PC-3 (cell line): Measurements from ENCODE around the gene CD81. TPM values are rescaled to one million over a fixed set of nuclear protein-coding genes. Genes with fewer than 3 reads are reported as not detected.

Experiments used
- ATAC-seq: fragments of 200-7000 bp; cut with Tn5 transposase; 2 replicates; pipeline ENCODE4 v1.9.1; 2020; ENCODE audit warnings: mild to moderate bottlenecking, moderate library complexity
- BruUV-seq: library from RNA; stranded (reverse); fragments of 400-500 nt; replicated peaks from 2 replicates; lab custom pipeline; 2021; lab: Mats Ljungman, UMichigan
- CTCF ChIA-PET: fragments of 300-600 bp; sonication (Branson Sonifier 250); formaldehyde crosslinking; loops from one replicate; lab custom pipeline; 2022; ENCODE audit warnings: antibody characterized with exemption; lab: Charles Lee
- POLR2A ChIA-PET: fragments of 300-600 bp; sonication (Branson Sonifier 250); formaldehyde crosslinking; loops from one replicate; lab custom pipeline; 2022; ENCODE audit warnings: antibody characterized with exemption; ENCODE audit not compliant: unreplicated experiment; lab: Charles Lee
- DNase-seq: peaks from one replicate; pipeline ENCODE4 v3.0.0-alpha.2; 2015
- H2AFZ ChIP-seq: fragments of 300-600 bp; sonication (generic); 2 replicates; pipeline ENCODE4 v1.6.0; 2016; ENCODE audit warnings: antibody characterized with exemption, low read length
- H3F3A ChIP-seq: fragments of 300-600 bp; sonication (generic); one replicate; pipeline ENCODE4 v1.6.0; 2017; ENCODE audit warnings: antibody characterized with exemption, low read length, control low read depth, mild to moderate bottlenecking; ENCODE audit not compliant: unreplicated experiment
- H3K27ac ChIP-seq: fragments of 300-600 bp; sonication (generic); 2 replicates; pipeline ENCODE4 v1.5.1; 2016; ENCODE audit warnings: mild to moderate bottlenecking, low read length
- H3K27me3 ChIP-seq: fragments of 300-600 bp; sonication (generic); 2 replicates; pipeline ENCODE4 v1.6.1; 2016; ENCODE audit warnings: low read length, mixed read lengths
- H3K36me3 ChIP-seq: fragments of 300-600 bp; sonication (generic); 2 replicates; pipeline ENCODE4 v1.6.1; 2016; ENCODE audit warnings: low read depth, mixed run types, low read length, mixed read lengths
- H3K4me1 ChIP-seq: fragments of 300-600 bp; sonication (generic); 2 replicates; pipeline ENCODE4 v1.5.1; 2016; ENCODE audit warnings: low read length; ENCODE audit not compliant: insufficient read depth
- H3K4me2 ChIP-seq: fragments of 300-600 bp; sonication (generic); 2 replicates; pipeline ENCODE4 v1.6.0; 2016; ENCODE audit warnings: low read length
- H3K4me3 ChIP-seq: fragments of 300-600 bp; sonication (generic); 2 replicates; pipeline ENCODE4 v1.5.1; 2016; ENCODE audit warnings: mild to moderate bottlenecking, low read length, mixed read lengths
- H3K79me2 ChIP-seq: fragments of 300-600 bp; sonication (generic); 2 replicates; pipeline ENCODE4 v1.6.1; 2017; ENCODE audit warnings: low read length, mixed read lengths
- H3K9ac ChIP-seq: fragments of 300-600 bp; sonication (generic); 2 replicates; pipeline ENCODE4 v1.6.0; 2016; ENCODE audit warnings: mild to moderate bottlenecking, low read length
- H3K9me2 ChIP-seq: fragments of 300-600 bp; sonication (generic); replicated peaks from 2 replicates; pipeline ENCODE4 v1.6.1; 2016; ENCODE audit warnings: mixed run types, low read length, mixed read lengths
- H3K9me3 ChIP-seq: fragments of 300-600 bp; sonication (generic); 2 replicates; pipeline ENCODE4 v1.6.1; 2016; ENCODE audit warnings: low read length, mixed read lengths
- H4K20me1 ChIP-seq: fragments of 300-600 bp; sonication (generic); 2 replicates; pipeline ENCODE4 v1.6.1; 2016; ENCODE audit warnings: low read length, mixed read lengths
- CTCF ChIP-seq: fragments of 300-600 bp; sonication (generic); conservative IDR thresholded peaks from 2 replicates; pipeline ENCODE4 v1.5.1; 2017; ENCODE audit warnings: antibody characterized with exemption, low read depth, mild to moderate bottlenecking, low read length
- EZH2 ChIP-seq: fragments of 300-600 bp; sonication (generic); IDR thresholded peaks from one replicate; pipeline ENCODE4 v1.6.1; 2017; ENCODE audit warnings: antibody characterized with exemption, mild to moderate bottlenecking, low read length; ENCODE audit not compliant: unreplicated experiment
- EZH2phosphoT487 ChIP-seq: fragments of 300-600 bp; sonication (generic); IDR thresholded peaks from 2 replicates; pipeline ENCODE4 v1.6.1; 2018; ENCODE audit warnings: mild to moderate bottlenecking, antibody characterized with exemption, low read length, borderline replicate concordance
- intact Hi-C: fragments of 100-400 bp; cut with micrococcal nuclease; formaldehyde crosslinking; loops from 2 replicates; pipeline ENCODE4 v1.9.0; 2023
- total RNA-seq: library from RNA; depleted of rRNA; stranded (reverse); fragments of >200 nt; gene quantifications from 2 replicates; pipeline ENCODE4 v1.2.3, GENCODE V29; 2014

Gene CD81
- total RNA-seq, 1 experiment from 2014 or later = 134 TPM

- H4K20me1 ChIP-seq = peaks cover 13% of the 10 kb centered on the region; the same call in 1 of the 2 replicates
- no peaks in the 10 kb centered on the region for H3K9me2 ChIP-seq
- H3K4me1 ChIP-seq = no peaks in the 10 kb centered on the region
- ATAC-seq (no peak), DNase-seq (no peak)
- no peaks in the 10 kb centered on the region for H3K27me3 ChIP-seq
- no peak overlapping the region for H2AFZ ChIP-seq
- no peak overlapping the region for H3K27ac ChIP-seq
- H3K9ac ChIP-seq = no peak overlapping the region
- no TSS peak for BruUV-seq
- H3K79me2 ChIP-seq = peaks cover 23% of the 10 kb centered on the region
- TF ChIP-seq CTCF = no peak
- H3K36me3 ChIP-seq = no peaks in the 10 kb centered on the region; the same call in 1 of the 2 replicates
- H3F3A ChIP-seq = no peaks in the 10 kb centered on the region
- H3K4me2 ChIP-seq = no peak overlapping the region
- ChIA-PET CTCF (no interaction called here), POLR2A (no interaction called here)
- intact Hi-C loops = no loop called here
- no peaks in the 10 kb centered on the region for H3K9me3 ChIP-seq
- H3K4me3 ChIP-seq = no peak overlapping the region
These were observed 16.2 kb downstream of the CD81 start for GRCh38 chr11:2393111-2393868.

GRCh38 chr11:2393941-2394817, 17.1 kb downstream of the CD81 start:
- no peaks in the 10 kb centered on the region; the same call in 1 of the 2 replicates for H3K36me3 ChIP-seq
- H2AFZ ChIP-seq = no peak overlapping the region
- H3K9me3 ChIP-seq = no peaks in the 10 kb centered on the region
- BruUV-seq = no TSS peak
- peaks cover 4% of the 10 kb centered on the region for H3K4me1 ChIP-seq
- no peak overlapping the region for H3K9ac ChIP-seq
- POLR2A ChIA-PET = no interaction called here
- H3K27ac ChIP-seq = no peak overlapping the region
- no peaks in the 10 kb centered on the region for H3K27me3 ChIP-seq
- ATAC-seq (no peak), DNase-seq (no peak)
- peaks cover 18% of the 10 kb centered on the region for H3K79me2 ChIP-seq
- CTCF ChIA-PET = no interaction called here
- intact Hi-C loops = no loop called here
- no peaks in the 10 kb centered on the region for H3F3A ChIP-seq
- H4K20me1 ChIP-seq = peaks cover 8% of the 10 kb centered on the region; the same call in 1 of the 2 replicates
- no peaks in the 10 kb centered on the region for H3K9me2 ChIP-seq
- no peak overlapping the region for H3K4me3 ChIP-seq
- TF ChIP-seq EZH2 = no peak
- TF ChIP-seq EZH2phosphoT487 = no peak
- no peak for TF ChIP-seq CTCF
- no peak overlapping the region for H3K4me2 ChIP-seq

GRCh38 chr11:2394818-2395105, 17.7 kb downstream of the CD81 start:
- Histone ChIP-seq H3K4me1 (peaks cover 10% of the 10 kb centered on the region), H3K4me3 (no peak overlapping the region), H2AFZ (no peak overlapping the region), H3K27ac (no peak overlapping the region), H3K9me2 (no peaks in the 10 kb centered on the region), H3K9me3 (no peaks in the 10 kb centered on the region), H3F3A (no peaks in the 10 kb centered on the region), H4K20me1 (peaks cover 6% of the 10 kb centered on the region; the same call in 1 of the 2 replicates), H3K9ac (no peak overlapping the region), H3K4me2 (no peak overlapping the region), H3K36me3 (no peaks in the 10 kb centered on the region; the same call in 1 of the 2 replicates), H3K27me3 (no peaks in the 10 kb centered on the region), H3K79me2 (peaks cover 18% of the 10 kb centered on the region)
- no peak for ATAC-seq
- TF ChIP-seq CTCF (no peak), EZH2 (no peak), EZH2phosphoT487 (no peak)
- ChIA-PET CTCF (no interaction called here), POLR2A (no interaction called here)
- DNase-seq = no peak
- intact Hi-C loops = no loop called here
- BruUV-seq = no TSS peak
